ENCODE results near the gene COQ10B. TPM values are rescaled to one million over a fixed set of nuclear protein-coding genes. Genes with fewer than 3 reads are reported as not detected.

COQ10B gene
- total RNA-seq, 1 donor from 2014 or later = 20.5 TPM

Other genes with a start within 250 kb of the COQ10B start
- 10.5 TPM for gene ANKRD44, start 142.8 kb upstream of the COQ10B start, total RNA-seq
- gene SF3B1, start 18.5 kb upstream of the COQ10B start, total RNA-seq = 126 TPM
- 145 TPM for gene HSPD1, start 46.3 kb downstream of the COQ10B start, total RNA-seq
- gene HSPE1, start 46.8 kb downstream of the COQ10B start, total RNA-seq = 105 TPM
- 31.0 TPM for gene MOB4, start 62.5 kb downstream of the COQ10B start, total RNA-seq
- 7.5 TPM for gene RFTN2, start 222.0 kb downstream of the COQ10B start, total RNA-seq